Transverse colon (tissue), 4 donors: ENCODE results near the gene CDC42BPG. TPM values are rescaled to one million over a fixed set of nuclear protein-coding genes. Genes with fewer than 3 reads are reported as not detected.

ENCODE experiments used
- DNase-seq: peaks from one replicate; pipeline ENCODE4 v3.0.0-alpha.2; 2019
- H3K27ac ChIP-seq, 4 donors: fragments of 200-600 bp; sonication (generic); 2 replicates each; pipeline ENCODE4 v1.5.1; 2016 to 2018; ENCODE audit warnings: inconsistent platforms in 4 of 4
- H3K27me3 ChIP-seq: fragments of 200-600 bp; sonication (generic); 2 replicates; pipeline ENCODE4 v1.5.1; 2017; ENCODE audit warnings: inconsistent platforms
- H3K36me3 ChIP-seq, 4 donors: fragments of 200-600 bp; sonication (generic); 2 replicates each; pipeline ENCODE4 v1.5.1; 2017 to 2019; ENCODE audit warnings: inconsistent platforms in 4 of 4
- H3K4me1 ChIP-seq, 4 donors: fragments of 200-600 bp; sonication (generic); 2 replicates each; pipeline ENCODE4 v1.5.1; 2017 to 2020; ENCODE audit warnings: inconsistent platforms in 4 of 4
- H3K4me3 ChIP-seq, 4 donors: fragments of 200-600 bp; sonication (generic); 1 replicate in 1 of 4; 2 replicates in 3 of 4; pipeline versions ENCODE4 v1.5.1 to v1.6.1; 2017 to 2019; ENCODE audit warnings: inconsistent platforms in 4 of 4
- H3K9me3 ChIP-seq, 2 donors: fragments of 200-600 bp; sonication (generic); 2 replicates each; pipeline ENCODE4 v1.5.1; 2017 to 2019; ENCODE audit warnings: inconsistent platforms in 2 of 2
- EP300 ChIP-seq: sonication (generic); formaldehyde crosslinking; IDR thresholded peaks from one replicate; pipeline ENCODE4 v1.6.1; 2017; ENCODE audit warnings: antibody characterized with exemption, low read depth
- POLR2A ChIP-seq: fragments of 450-650 bp; IDR thresholded peaks from one replicate; pipeline ENCODE4 v1.6.1; 2016; ENCODE audit warnings: antibody characterized with exemption, mild to moderate bottlenecking, moderate library complexity
- POLR2AphosphoS5 ChIP-seq, 3 donors: sonication (generic); formaldehyde crosslinking; IDR thresholded peaks; one replicate each; pipeline ENCODE4 v1.6.1; 2016; ENCODE audit warnings: antibody characterized with exemption in 3 of 3
- WGBS, 2 donors: methylation state at CpG; one replicate each; pipeline ENCODE4 v1.1.5; 2018; ENCODE audit warnings: low coverage in 1 of 2; 5-methylcytosine and 5-hydroxymethylcytosine counted together
- in situ Hi-C, 4 donors: fragments of 200-750 bp; cut with MboI; loops; one replicate each; pipeline versions ENCODE4 v1.15.0 to v1.15.1; 2017; ENCODE audit warnings: low sequenced_read_pairs in 3 of 4, low pct_ligation_motif_present in 1 of 4, low pct_unique_long_range_greater_than_20kb in 1 of 4
- intact Hi-C: fragments of 100-400 bp; cut with DNase I; formaldehyde crosslinking; loops from one replicate; pipeline ENCODE4 v1.15.1; 2023; ENCODE audit warnings: low total_unique reads
- total RNA-seq, 4 donors: library from RNA; depleted of rRNA; stranded (reverse); fragments of >200 nt; gene quantifications; one replicate each; pipeline ENCODE4 v1.1.0, GENCODE V29; 2016
- TF ChIP-seq, protein P1 (sequence below), 5 experiments: fragments of 200-600 bp in 3 of 5; fragments of 450-650 bp in 2 of 5; sonication (generic) in 3 of 5; IDR thresholded peaks; 1 replicate in 2 of 5; 2 replicates in 3 of 5; pipeline ENCODE4 v1.5.1; 2016 to 2017; ENCODE audit warnings: antibody characterized with exemption in 5 of 5, inconsistent platforms in 3 of 5, mild to moderate bottlenecking in 2 of 5, moderate library complexity in 1 of 5

Gene CDC42BPG
- total RNA-seq, 4 donors from 2014 or later = 32.6 to 82.3 (median 46.9) TPM

DNA sequence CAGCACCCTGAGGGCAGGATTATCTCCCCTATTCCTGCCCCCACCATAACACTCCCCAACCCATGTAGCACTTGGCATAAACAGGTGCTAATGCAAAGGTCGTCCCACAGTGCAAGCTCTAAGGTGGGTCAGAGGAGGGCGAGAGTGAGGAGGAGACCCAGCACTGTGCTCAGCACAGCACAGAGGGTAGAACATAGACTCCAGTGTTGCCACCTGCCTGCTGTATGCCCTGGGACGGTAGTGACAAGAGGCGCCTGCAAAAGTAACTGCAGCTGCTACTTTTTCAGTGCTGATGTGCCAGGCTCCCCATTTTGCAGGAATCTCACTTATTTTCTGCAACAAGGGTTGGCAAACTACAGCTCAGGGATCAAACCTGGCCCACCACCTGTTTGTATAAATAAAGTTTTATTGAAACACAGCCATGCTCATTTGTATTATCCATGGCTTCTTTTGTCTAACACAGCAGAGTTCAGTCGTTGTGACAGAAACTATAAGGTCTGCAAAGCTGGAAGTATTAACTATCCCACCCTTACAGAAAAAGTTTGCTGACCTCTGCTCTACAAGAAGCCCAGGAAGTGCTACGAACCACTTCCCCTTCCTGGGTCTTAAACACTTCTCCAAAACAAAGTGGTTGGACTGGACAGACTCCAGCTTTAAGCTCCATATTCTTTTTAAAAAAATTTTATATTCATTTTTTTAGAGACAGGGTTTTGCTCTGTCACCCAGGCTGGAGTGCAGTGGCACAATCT is 16.9 kb upstream of the CDC42BPG start:
- in situ Hi-C loops (no loop called here), intact Hi-C loops (no loop called here)
- DNase-seq = no peak
- no peak overlapping the region for H3K4me3 ChIP-seq
- no peaks in the 10 kb centered on the region for H3K27me3 ChIP-seq
- no peaks in the 10 kb centered on the region for H3K9me3 ChIP-seq
- H3K4me1 ChIP-seq = peaks cover 46 to 90% (median 60%) of the 10 kb centered on the region in 4 donors
- WGBS, 2 donors = 55 to 60% methylated on average over 3 to 6 of the region's 6 CpGs
- TF ChIP-seq, protein P1, sequence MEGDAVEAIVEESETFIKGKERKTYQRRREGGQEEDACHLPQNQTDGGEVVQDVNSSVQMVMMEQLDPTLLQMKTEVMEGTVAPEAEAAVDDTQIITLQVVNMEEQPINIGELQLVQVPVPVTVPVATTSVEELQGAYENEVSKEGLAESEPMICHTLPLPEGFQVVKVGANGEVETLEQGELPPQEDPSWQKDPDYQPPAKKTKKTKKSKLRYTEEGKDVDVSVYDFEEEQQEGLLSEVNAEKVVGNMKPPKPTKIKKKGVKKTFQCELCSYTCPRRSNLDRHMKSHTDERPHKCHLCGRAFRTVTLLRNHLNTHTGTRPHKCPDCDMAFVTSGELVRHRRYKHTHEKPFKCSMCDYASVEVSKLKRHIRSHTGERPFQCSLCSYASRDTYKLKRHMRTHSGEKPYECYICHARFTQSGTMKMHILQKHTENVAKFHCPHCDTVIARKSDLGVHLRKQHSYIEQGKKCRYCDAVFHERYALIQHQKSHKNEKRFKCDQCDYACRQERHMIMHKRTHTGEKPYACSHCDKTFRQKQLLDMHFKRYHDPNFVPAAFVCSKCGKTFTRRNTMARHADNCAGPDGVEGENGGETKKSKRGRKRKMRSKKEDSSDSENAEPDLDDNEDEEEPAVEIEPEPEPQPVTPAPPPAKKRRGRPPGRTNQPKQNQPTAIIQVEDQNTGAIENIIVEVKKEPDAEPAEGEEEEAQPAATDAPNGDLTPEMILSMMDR (IDR thresholded peaks at IDR 0.05) = no peak
- TF ChIP-seq POLR2A = no peak
- no peak for TF ChIP-seq POLR2AphosphoS5 (IDR thresholded peaks at IDR 0.05)
- TF ChIP-seq EP300 = no peak
- no peaks in the 10 kb centered on the region for H3K36me3 ChIP-seq
- H3K27ac ChIP-seq = peak overlapping the region; percentile 93 to 96 (median 94)

DNA sequence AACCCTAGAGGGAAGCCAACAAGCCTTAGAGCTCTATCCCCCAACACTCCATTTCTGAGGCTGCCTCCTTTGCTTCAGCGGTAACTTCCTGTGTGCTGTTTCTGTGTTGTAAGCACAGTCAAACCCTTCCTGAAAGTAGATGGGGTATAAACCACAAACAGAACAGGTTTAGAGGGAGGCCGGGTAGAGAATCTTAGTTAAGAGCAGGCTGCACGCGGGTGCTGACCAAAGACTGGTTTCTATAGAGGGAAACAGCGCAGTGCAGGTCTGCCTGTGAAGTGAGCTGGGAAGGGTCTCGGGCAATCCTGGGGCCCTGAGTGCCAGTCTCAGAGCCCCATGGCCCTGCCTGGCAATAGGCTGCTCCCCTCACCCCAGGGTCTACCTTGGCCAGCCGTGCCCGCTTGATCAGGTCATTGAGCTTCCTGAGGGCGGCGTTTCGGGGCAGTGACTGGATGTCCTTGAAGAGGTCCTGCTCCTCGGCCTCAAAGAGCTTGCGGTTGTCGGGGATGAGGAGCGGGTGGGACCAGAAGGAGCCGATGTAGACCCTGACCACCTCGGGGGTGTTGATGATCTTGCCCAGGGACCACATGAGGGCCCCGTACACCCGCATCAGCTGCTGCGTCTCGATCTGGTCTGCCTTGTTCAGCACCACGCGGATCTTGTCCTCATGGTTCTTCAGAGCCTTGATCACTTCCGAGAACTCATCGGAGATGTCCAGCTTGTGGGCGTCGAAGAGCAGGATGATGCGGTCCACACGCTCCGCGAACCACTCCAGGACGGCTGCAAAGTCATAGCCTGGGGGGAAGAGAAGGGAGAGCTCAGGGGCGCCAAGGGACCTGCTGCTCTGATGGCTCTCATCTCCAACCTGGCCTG is 15.3 kb upstream of the CDC42BPG start:
- 81 to 84% methylated on average over 9 to 33 of the region's 33 CpGs for WGBS, 2 donors
- TF ChIP-seq POLR2AphosphoS5 (IDR thresholded peaks at IDR 0.05) (peak in 1 of 3 donors; percentile 44), EP300 (no peak), POLR2A (peak; percentile 36)
- DNase-seq = peak; percentile 62
- H3K4me3 ChIP-seq = no peak overlapping the region
- intact Hi-C loops = no loop called here
- H3K27me3 ChIP-seq = no peaks in the 10 kb centered on the region
- H3K27ac ChIP-seq = peak overlapping the region; percentile 93 to 96 (median 94)
- in situ Hi-C loops = no loop called here
- no peaks in the 10 kb centered on the region for H3K9me3 ChIP-seq
- H3K36me3 ChIP-seq = no peaks in the 10 kb centered on the region
- peaks cover 54 to 91% (median 68%) of the 10 kb centered on the region in 4 donors for H3K4me1 ChIP-seq

DNA sequence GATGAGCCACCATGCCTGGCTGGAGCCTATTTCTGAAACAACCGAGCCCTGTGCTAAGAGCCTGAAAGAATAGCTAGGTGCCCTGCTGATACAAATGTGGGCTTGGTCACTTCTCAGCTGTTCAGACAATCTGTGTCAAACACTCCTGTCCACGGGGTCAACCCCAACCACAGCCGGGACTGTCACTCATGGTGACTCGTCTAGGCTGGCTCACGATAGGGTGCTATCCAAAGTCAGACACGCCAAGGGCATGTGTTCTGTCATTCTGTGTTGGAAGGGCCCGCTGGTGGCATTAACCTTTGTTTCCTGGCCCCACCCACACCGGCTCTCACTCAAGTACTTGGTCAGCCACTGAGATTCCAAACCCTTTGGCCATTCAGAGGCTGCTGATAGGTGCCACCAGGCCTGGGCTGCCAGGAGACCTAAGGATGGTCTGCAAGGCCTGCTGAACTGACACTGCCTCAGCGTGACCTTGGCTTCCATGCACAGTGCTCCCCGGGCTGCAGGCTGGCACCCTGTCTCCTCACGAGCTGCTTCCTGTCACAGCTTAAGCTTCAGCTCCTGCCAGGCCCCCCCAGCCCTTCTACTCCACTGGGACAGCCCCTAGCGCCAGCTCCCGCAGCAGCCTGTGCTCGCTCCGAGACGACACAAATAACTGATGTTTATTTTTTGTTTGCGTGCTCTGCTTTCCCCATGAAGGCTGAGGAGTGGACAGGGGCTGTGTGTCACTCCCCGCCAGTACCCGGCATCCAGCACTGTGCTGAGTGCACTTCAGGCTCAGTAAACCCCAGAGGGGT is 14.2 kb upstream of the CDC42BPG start:
- Histone ChIP-seq H3K9me3 (no peaks in the 10 kb centered on the region), H3K27ac (peak overlapping the region; percentile 93 to 96 (median 94)), H3K4me3 (no peak overlapping the region), H3K36me3 (no peaks in the 10 kb centered on the region), H3K4me1 (peaks cover 54 to 89% (median 64%) of the 10 kb centered on the region in 4 donors), H3K27me3 (no peaks in the 10 kb centered on the region)
- 59 to 100% methylated on average over 5 to 19 of the region's 19 CpGs for WGBS, 2 donors
- intact Hi-C loops (no loop called here), in situ Hi-C loops (no loop called here)
- DNase-seq = peak; percentile 70
- peak in 1 of 3 donors; percentile 20 for TF ChIP-seq POLR2AphosphoS5 (IDR thresholded peaks at IDR 0.05)
- TF ChIP-seq, protein P1 (IDR thresholded peaks at IDR 0.05) = no peak

DNA sequence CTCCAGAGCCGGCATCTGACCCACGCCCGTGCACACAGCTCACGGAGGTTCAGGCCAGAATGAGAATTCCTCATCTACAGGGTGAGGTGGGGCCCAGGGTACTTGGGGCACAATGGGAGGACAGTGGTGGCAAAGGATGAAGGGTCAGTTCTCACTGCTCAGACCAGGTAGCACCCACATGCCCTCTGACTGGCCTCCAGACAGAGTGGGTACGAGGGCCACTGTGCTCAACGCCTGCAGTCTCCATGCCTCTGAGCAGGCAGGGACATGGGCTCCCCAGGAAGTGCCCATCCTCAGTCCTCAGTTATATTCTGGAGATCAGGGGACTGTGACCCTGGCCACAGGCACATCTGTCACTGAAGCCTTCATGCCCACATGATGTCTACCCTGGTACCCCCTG is 13.0 kb upstream of the CDC42BPG start:
- DNase-seq = no peak
- Histone ChIP-seq H3K27ac (peak overlapping the region; percentile 93 to 96 (median 94)), H3K4me1 (peaks cover 45 to 89% (median 55%) of the 10 kb centered on the region in 4 donors), H3K9me3 (no peaks in the 10 kb centered on the region), H3K27me3 (no peaks in the 10 kb centered on the region), H3K36me3 (no peaks in the 10 kb centered on the region), H3K4me3 (no peak overlapping the region)
- intact Hi-C loops (no loop called here), in situ Hi-C loops (no loop called here)
- TF ChIP-seq POLR2AphosphoS5 (IDR thresholded peaks at IDR 0.05) (no peak), POLR2A (no peak), EP300 (no peak)
- TF ChIP-seq, protein P1 (IDR thresholded peaks at IDR 0.05) = no peak
- WGBS, 2 donors = 94% methylated on average over 6 of the region's 6 CpGs; no CpG with 5 or more reads in 1 of the 2 donors
